GM19397 (cell line): Measurements from ENCODE around the gene ZC3HAV1.
"Not testable (repeated sequence)": the region's sequence is repeated elsewhere in the genome, so short reads cannot be mapped to it uniquely, and the experiment has no call there.

Experiments
- ATAC-seq: cut with Tn5 transposase; IDR thresholded peaks from one replicate; pipeline ENCODE4 v1.9.1; 2021; ENCODE audit warnings: mild to moderate bottlenecking, moderate library complexity; ENCODE audit not compliant: unreplicated experiment

The ZC3HAV1 gene

DNA sequence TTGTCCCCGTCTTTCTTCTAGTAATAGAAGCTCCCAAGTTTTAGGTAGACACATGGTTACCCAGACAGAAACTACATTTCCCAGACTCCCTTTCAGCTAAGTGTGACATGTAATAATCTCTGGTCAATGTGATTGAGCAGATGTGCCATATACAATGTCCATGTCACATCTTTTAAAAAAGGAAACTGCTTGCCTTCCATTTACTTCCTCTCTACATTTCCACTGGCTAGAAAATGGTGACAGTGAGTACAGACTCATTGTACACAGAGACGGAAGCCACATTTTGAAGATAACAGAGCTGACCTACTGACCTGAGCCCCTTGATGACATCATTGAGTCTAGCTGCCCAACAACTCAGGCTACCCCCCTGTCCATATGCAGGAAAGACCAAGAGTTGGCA, 21.3 kb downstream of the ZC3HAV1 start:
- ATAC-seq: no peak

DNA sequence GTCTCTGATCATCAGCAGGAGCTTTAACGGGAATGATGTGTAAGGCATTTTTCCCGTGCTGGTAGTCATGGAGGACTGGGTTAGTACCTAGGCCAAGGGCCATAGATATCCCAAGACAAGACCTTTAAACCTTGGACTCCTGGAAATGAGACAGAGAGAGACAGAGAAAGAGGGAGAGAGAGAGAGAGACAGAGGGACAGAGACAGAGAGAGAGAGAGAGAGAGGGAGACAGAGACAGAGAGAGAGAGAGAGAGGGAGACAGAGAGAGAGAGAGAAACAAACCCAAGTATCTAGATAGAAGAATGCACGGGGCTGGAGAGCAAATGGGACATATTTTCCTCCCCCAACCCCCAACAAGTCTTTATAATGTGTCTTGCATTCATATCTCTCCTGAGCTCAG, 22.3 kb downstream of the ZC3HAV1 start:
- no peak for ATAC-seq

DNA sequence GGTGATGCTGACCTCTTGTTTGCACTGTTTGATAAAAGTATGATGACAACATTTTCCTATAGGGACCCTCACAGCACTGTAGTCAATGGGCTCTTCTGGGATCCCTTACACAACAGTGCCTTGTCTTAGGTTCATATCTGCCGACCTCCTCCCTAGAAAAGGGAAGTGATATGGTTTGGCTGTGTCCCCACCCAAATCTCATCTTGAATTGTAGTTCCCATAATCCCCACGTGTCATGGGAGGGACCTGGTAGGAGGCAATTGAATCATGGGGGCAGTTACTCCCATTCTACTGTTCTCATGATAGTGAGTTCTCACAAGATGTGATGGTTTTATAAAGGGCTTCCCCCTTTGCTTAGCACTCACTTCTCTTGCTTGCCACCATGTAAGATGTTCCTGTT, 23.1 kb downstream of the ZC3HAV1 start:
- ATAC-seq: no peak

DNA sequence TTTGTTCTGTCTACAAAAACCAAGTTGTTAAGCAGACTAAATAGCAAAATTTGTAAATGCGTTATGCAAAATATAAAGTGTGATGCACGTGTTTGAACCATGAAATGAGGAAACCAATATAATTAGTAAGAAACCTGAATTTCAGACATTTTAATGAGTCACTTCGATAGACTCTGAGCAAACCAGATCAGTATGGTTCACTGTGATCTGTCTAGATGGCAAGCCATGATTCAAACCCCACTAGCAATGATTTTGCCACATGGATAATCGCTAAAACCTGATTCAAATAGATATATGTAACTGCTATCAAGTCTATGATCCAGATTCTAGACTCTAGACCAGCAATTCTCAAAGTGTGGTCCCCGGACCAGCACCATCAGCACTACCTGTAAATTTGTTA, 24.8 kb downstream of the ZC3HAV1 start:
- ATAC-seq: no peak

DNA sequence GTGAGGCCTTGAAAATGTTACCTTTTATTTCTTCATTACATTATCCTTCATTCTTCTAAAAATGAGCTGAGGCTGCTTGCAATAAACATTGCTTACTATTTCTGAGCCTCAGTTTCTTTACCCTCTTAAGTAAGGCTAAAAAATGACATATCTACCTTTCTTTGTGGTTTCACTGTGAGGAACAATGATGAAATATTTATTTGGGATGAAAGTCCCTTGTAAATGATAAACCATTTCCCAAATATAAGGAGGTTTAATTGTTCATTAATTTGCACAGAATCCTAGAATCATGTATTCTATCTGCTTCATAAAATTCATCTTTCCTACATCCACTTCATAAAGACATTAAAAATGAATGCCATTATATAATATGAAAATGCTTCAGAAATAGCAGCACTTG, 27.9 kb downstream of the ZC3HAV1 start:
- no peak for ATAC-seq

DNA sequence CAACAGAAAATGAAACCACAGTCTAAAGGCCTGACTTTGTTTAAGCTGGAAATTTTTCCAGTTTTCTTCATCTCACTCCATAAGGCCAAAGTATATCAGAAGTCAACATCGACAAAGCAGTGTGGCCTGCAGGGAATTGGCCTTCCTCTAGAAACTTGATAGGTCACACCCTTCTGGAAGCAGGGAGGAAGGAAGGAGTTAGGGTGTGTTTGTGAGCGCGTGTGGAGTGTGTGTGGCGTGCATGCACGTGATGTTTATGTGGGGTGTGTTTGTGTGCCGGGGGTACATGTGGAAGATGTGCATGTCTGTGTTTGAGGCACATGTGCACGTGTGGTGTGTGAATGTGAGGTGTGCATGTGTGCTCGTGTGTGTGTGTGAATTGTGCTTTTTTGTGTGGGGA, 28.6 kb downstream of the ZC3HAV1 start:
- ATAC-seq: no peak

DNA sequence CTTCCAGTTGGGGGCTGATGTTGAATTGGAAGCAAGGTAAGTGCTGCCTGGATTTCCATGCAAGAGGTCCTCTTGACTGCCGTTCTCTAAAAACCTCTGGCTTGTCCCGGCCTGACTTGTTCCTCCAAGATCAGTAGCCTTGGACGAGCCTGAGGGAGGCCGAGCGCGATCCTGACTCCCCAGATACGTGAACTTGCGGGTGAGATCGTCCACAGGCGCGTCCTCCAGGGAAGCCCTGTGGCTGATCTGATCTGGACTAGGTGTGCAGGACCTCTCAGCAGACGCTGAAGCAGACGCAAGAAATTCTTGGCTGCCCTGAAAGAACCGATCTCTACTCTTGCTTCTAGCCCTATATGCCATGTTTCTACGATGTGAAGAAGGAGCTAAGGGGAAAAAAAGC, 29.7 kb downstream of the ZC3HAV1 start:
- ATAC-seq: no peak

DNA sequence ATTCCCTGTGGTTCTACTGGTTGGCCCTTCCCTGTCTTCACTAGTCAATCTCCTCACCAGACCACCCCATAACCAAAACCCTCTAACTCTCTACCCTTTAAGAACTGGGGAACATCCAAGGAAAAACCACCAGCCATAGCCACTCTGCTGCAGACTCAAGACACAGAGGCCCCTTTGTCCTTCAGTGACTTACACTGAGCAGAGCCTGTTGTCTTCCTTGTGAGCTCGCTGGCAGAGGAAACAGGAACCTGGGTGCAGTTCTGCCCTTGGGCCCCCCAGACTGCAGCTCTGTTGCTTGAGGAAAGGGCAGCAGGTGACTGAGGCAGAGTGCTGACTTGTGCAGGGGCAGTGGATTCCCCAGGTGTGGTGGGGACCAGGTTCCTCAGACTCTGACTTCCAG, 30.6 kb downstream of the ZC3HAV1 start:
- ATAC-seq: no peak

DNA sequence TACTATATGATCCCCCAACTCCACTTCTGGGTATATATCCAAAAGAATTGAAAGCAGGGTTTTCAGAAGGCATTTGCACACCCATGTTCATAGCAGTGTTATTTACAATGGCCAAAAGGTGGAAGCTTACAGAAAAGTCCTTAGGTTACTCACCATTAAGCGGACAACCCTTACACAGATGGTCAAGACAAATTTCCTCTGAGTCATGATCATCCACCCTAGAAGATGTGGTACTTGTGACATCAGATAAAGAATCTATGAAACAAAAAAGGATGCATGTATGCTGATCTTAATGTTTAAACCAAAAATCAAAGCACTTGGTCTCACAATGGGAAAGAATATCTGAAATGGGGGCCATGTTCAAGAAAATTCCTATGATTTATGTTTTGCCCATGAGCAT, 31.1 kb downstream of the ZC3HAV1 start:
- ATAC-seq: no peak

DNA sequence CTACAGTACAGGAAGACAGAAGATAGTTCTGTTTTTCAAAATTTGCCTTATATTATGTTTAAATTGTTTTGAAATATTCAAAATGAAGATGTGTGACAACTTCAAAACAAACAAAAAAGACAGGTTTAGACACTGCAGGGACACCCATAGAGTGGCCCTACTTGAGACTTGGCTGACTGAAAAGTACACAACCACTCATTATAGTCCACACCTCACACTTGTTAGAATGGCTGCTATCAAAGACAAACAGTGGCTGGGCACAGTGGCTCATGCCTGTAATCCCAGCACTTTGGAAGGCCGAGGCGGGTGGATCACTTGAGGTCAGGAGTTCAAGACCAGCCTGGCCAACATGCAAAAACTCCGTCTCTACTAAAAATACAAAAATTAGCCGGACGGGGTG, 31.8 kb downstream of the ZC3HAV1 start:
- not testable (repeated sequence) for ATAC-seq

DNA sequence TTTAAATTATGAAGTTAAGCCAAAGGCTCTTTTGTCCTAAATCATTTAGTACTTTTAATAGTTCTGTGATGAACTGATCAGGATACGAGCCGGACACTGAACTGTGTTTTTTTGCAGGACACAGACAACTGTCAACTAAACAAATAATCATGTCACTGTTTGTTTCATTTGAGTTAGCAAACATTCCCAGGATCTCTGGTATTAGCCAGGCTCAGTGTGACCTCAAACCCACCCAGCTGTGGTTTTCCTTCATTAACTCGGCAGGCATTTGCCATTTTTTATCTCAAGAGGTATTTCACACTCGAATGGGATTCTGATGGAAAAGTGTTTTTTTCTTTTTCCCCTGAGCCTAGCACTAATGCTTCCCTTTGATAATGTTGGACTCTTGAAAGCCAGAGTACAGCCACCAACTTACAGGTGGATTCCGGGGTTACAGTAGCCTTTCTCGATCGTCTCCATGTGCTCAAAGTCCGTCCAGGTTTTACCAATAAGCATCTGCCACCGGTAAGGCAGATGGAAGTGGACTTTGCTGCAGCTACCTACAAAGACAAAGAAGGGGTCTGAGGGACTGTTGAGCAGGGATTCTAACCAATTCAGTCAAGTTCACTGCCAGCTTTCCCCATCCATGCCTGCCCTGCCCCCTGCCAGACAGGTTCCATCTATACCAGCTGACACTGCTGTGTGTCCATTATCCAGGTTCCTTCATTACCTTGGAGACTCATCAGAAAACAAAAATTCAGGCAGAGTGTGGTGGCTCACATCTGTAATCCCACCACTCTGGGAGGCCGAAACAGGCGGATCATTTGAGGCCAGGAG, 33.4 kb downstream of the ZC3HAV1 start:
- no peak for ATAC-seq

DNA sequence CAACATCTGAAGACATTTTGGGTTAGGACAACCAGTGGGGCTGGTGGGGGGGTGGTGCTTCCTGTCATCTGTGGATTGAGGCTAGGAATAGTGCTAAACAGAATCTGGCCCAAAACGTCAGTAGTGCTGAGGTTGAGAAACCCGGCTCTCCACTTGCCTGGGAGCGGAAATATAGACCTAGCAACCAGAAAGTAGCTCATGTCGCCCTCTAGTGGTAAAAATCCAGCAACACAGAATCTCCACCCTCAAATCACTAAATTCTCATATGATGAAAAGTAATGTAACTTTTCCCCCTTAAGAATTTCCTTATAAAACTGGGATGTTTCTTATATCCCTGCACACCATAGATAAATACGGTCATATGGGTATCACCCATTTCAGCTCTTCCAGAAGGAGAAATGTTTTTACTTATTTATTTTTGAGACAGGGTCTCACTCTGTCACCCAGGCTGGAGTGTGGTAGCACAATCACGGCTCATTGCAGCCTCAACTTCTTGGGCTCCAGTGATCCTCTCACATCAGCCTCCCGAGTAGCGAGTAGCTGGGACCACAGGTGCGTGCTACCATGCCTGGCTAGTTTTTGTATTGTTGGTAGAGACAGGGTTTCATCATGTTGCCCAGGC, 34.4 kb downstream of the ZC3HAV1 start:
- ATAC-seq: peak; percentile 76

DNA sequence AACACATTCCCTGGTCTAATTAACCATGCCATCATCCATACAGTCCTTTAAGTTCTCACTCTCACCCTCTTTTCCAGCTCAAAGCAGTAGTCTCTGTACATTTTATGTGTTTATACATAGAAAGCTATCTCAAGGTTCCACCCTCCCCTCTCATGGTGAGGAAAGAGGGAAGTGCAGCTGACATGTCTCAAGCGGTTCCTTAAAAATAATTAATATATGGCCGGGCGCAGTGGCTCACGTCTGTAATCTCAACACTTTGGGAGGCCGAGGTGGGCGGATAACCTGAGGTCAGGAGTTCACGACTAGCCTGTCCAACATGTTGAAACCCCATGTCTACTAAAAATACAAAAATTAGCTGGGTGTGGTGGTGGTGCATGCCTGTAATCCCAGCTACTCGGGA, 36.7 kb downstream of the ZC3HAV1 start:
- no peak for ATAC-seq

DNA sequence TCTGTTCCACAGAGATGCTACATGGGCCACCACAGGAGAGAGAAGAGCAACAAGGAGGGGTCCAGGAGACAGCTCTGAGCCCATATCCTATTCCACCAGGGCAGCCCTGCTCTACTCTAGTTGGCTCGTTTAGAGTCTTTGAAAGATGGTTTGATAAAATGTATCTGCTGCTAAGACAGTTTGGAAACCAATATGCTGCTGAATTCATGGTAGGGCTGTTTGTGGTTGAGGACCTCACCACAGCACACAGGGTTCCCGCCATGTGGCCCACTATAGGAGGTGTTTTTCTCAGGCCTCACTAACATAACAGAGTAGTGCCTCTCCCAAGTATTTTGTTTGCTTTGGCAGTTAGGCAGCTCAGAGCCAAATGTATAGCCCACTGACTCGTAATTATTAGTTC, 37.8 kb downstream of the ZC3HAV1 start:
- ATAC-seq: no peak

DNA sequence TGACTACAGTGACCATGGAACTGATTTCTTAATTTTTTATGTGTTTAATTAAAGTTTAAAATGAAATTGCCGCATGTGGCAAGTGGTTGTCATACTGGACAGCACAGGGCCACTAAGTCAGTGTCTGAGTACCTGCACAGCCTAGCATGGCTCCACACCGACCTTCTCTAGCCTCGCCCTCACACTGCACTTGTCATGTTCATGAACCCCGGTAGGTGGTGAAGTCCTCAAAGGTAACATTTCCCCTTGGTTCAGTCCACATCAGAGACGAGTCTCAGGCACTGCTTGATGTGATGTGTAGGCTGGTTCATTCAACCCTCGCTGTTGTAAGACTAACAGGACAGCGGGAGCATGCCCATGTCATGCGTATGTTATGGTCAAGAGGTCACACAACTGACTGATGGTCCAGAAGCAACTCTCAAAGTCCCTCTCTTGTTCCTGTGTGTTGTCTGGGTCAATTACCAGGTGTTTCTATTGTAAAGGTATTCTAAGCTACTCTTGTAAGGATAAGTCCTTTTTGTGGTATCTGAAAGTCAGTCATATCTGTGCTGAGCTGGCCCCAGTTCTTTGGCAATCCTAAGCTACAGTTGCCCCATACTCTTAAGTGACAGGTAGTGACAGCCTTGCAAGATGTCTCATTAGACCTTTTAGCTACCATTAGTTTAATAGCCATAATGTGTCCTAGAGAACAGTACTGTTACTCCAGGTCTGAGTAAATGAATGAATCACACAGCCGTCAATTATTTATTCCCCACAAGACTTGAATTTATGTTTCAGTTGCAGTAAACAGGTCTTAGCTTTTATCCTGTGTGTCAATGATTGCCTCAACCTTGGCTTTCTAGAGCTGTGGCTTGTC, 40.7 kb downstream of the ZC3HAV1 start:
- ATAC-seq: no peak

DNA sequence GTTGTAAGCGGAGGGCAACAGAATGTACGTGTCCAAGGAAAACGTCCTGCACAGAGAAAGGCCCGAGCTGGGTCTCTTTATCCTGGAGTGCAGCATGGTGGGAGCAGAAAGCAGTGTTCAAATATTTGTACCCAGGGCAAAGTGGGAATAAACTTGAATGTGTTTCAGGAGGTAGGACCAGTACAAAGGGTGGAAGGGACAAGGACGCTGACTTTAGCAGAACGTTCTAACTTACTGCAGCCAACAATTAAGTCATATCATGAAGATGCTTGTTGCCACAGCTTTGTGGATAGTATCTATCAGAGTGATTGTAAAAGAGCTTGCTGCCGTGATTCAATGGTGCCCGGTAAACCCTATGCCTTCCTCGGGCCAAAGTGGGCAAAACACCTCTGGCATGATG, 43.2 kb downstream of the ZC3HAV1 start:
- ATAC-seq: no peak

DNA sequence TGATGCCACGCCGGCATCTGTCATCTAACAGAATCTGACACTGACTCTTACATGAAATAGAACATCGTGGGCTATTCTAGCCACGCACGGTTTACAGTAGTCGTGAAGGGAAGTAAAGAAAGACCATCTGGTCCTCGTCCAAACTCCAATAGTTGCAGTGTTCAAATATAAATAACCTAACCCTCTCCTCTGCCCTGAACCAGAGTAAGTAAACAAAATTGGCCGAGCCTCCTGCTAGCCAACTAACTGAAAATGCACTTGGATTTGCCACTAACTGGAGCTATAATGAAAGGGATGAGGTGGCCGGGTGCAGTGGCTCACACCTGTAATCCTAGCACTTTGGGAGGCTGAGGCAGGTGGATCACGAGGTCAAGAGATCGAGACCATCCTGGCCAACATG, 44.2 kb downstream of the ZC3HAV1 start:
- no peak for ATAC-seq

DNA sequence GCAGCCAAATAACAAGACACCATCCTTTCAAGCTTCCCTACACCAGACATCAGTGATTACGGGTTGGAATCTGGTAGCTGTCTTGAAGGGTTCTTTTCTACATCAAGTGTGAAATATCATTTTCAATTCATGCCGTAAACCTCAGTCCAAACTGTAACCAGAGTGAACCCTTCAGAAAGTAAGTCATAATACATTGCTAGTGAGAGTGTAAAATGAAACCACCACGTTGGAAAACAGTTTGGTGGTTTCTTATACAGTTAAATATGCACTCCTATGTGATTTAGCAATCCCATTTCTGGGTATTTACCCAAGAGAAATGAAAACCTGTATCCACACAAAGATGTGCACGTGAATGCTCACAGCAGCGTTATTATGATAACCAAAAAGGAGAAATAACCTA, 48.1 kb downstream of the ZC3HAV1 start:
- no peak for ATAC-seq

DNA sequence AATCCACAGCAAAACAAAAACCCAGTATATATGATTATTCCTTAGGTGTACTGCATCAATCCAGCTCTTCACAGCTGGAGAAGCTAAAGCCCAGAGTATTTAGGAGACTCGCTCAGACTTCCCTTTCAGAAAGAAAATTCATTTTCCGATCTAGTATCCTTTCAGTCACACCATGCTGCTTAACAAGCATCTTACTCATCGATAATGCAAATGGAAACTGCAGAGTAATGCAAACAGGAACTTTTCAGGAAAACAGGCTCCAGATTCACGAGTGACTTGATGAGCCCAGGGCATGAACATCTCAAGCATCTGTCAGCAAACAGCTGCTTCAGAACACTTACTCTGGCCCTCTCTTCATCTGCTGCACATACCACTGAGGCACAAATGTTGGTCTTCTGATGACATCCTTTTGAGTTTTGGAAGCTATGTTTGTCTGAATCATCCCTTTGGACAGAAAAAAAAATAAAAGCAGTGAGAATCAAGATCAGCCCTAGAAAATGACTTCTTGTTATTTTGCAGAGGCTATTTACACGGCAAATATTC, 48.8 kb downstream of the ZC3HAV1 start:
- no peak for ATAC-seq

DNA sequence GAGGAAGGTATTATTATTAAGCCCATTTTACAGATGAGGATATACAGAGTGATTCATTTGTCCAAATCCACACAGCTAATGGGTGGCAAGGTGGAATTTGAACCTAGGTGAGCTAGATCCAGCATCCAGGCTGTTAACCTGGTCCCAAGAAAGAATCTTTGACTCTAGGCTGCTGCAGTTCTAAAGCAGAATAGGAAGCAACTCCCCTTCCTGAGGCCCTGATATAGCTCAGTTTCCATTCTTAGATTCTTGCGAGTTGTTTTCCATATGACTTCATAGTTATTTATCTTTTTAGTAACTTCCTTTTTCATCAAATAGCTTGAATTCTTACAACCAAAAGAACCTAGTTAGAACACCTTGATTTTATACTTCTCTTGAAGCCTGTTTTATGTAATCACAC, 49.6 kb downstream of the ZC3HAV1 start:
- ATAC-seq: no peak

DNA sequence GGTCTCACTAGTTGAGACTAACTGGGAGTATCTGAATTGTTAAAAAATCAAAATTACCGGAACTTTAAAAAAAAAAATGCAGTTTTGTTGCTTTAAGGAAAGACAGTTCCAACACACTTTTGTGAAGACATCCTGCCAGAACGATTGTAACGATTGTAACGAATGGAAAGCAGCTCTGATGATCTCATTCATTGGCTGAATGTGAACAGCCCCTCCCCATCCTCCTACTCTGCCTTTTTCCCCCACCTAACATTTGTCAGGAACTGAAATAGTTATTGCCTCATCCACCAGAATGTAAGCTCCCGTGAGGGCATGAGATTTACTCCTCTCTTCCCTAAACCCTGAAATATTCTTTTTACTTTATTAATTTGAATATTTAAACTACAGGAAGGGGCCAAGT, 50.6 kb downstream of the ZC3HAV1 start:
- no peak for ATAC-seq

DNA sequence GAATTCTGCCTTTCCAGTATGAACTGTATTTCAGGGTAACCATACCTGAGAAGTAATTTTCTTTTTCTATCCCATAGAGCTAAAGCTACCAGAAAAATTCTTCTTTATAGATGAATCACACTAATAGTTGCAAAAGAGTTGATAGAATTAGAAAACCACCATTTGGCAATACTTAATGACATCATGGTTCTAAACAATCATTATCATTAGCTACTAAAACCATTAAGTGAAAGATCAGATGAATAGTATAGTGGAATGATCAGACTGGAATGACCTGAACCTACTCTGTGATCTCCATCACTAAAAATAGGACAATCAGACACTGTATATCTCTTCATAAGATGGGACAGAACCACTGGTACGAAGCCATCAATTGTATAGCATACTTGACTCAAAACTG, 53.8 kb downstream of the ZC3HAV1 start:
- ATAC-seq: no peak
